CD4-positive, alpha-beta T cell treated with Interleukin-15 for 4 hours (primary cell): ENCODE results near the gene MRFAP1L1.
"Not testable (repeated sequence)": the region's sequence is repeated elsewhere in the genome, so short reads cannot be mapped to it uniquely, and the experiment has no call there.

ENCODE experiments used
- DNase-seq: peaks from one replicate; pipeline ENCODE4 v3.0.0-alpha.2; 2020; ENCODE audit warnings: low spot score

The MRFAP1L1 gene

DNA sequence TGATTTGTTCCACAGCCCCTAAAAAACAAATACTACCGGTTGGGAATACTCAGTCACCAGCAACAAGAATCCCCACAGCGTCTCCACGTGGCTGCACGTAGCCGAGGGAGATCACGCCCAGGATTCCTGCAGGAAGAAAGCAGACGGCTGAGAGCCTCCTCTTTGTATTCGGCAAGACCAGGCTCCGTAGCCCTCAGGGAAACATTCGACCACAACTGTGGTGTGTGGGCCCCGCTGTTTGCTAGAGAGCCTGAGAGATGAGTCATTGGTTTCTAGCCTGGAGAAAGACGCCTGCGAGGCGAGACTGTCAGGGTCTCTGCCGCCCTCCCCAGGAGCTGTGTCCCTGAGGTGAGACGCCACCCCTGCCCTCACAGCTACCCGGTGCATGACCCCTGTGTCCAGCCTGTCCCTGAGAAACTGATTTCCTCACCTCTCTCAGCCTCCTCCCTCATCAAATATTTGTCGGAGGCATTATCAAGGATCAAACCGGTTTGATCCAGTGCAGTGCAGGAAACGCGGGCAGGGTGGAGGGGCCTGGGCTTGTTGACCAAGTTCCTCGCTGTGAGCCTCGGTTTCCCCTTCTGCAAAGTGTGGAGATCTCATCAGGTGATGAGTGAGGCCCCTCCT lies 20.7 kb downstream of the MRFAP1L1 start:
- peak; percentile 78 for DNase-seq

DNA sequence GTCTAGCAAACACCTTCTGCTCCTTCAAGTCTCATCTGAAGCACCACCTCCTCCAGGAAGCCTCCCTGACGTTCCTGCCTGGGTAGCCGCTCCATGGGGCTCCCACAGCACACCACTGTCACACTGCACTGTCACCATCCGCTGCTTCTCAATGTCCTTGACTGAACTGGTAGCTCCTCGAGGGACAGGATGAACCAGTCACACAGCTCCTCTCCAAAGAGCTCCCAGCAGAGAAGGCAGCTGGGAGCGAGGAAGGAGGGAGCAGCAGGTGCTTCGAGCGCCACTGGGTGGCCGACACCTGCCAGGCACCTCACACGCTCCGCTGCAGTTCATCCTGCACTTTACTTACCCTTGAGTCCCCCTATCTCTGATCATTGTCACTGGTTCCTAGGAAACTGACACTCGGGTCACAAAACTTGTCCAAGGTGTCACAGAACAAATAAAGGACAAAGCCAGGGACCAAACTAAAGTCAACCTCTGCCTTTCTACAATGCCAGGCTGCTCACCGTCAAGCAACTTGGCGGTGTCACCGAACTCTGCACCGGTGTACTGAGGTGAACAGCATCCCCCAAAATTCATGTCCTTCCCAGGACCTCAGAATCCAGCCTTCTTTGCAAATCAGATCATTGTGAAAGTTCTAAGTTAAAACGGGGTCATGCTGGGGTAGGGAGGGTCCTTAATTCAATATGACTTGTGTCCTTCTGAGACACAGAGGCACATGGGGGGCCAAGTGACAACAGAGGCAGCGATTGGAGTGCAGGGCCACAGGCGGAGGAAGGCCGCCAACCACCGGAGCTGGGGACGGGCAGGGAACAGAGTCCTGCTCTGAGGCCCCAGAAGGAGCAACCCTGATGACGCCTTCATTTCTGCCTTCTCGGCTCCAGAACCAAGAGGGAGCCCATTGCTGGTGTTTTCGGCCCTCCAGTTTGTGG lies 21.5 kb downstream of the MRFAP1L1 start:
- DNase-seq: no peak

DNA sequence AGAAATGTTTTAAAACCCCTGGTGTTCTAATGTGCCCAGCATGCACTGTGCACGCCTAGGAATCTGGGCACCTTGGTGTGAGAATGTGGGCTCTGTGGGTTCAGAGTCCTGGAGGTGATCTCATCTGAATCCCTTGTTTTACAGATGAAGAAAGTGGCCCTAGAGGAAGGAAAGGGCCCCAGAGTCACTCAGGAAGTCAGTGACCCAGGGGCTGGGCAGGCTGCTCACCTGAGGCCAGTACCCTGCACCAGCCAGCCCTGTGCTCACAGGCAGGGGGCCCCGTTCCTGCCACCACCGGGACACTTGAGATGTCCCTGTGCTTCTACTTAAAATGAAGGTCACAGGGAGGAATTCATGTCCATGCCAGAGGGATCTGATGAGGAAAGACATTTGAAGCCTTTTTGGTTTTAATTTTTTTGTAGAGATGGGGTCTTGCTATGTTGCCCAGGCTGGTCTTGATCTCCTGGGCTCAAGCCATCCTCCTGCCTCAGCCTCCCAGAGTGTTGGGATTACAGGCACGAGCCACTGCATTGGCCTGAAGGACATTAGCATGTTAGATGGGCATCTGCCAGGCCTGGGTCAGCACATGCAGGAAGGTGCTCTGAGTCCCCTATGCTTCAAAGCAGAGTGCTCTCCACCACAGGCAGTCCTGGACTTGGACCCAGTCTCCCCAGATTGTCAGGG lies 23.4 kb downstream of the MRFAP1L1 start:
- DNase-seq: no peak

DNA sequence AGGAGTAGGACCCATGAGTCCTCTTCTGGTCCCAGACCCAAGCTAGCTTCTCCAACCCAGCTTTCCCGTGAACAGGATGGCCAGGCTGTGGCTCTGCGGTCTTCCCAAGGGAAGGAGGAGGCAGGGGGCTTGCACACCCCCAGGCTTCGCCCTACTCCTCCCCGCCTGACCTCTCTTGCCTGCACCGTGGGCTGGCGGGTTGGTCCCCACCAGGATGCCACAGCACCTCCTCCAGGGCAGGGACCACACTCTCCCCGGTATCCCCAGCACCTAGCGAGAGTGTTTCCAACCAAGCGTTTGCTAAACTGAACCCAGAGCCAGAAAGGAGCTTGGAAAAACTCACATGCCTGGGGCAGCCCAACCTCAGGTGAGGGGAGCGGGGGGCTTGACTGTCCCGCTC lies 25.0 kb downstream of the MRFAP1L1 start:
- DNase-seq: no peak

DNA sequence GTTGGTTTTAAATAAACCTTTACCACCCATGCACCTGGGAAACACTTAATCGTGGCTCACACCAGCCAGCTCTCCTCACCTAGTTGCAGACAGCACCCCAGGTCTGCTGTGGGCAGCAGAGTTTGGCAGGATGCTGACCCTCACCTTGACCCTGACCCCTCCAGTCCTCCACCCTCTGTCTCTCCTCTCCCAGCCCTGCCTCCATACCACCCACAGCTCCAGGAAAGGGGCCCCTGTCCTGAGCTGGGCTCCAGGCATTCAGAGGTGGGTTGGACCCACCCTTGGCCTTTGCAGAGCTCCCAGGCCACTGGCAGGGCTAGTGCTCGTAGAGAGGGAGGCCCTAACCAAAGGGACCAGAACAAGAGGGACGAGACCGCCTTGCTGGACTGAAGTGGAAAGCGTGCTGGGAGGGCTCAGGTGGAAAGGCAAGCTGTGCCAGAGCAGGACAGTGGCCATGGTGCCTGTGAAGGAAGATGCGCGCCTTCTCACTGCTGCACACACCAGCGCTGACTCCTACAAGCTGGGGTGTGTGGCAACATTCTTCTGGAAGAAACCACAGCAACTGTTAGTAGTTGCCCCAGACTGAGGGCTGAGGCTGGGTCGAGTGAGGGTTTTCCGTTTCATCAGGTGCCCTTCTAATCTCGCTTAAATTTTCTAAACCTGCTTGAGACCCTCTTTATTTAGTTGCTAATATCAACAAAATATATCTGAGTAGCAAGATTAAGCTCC lies 26.6 kb downstream of the MRFAP1L1 start:
- DNase-seq: no peak

DNA sequence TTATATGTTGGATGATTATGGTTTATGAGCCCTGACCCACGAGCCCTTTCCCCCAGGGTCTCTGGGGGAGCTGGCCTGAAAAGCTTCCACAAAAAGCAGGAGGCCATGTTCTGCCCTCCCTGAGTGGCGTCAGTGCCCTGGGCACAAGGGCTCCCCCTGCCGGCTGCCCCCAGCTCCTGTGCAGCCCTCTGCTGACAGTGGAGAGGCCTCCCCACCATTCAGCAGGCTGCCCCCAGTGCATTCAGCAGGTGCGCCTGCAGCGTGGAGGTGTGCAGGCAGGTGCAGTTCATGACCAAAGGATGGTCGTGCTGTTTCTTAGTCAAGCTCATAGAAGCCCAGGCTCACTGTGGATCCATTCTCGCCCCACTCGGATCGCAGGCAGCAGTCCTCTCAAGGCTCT lies 28.5 kb downstream of the MRFAP1L1 start:
- no peak for DNase-seq

DNA sequence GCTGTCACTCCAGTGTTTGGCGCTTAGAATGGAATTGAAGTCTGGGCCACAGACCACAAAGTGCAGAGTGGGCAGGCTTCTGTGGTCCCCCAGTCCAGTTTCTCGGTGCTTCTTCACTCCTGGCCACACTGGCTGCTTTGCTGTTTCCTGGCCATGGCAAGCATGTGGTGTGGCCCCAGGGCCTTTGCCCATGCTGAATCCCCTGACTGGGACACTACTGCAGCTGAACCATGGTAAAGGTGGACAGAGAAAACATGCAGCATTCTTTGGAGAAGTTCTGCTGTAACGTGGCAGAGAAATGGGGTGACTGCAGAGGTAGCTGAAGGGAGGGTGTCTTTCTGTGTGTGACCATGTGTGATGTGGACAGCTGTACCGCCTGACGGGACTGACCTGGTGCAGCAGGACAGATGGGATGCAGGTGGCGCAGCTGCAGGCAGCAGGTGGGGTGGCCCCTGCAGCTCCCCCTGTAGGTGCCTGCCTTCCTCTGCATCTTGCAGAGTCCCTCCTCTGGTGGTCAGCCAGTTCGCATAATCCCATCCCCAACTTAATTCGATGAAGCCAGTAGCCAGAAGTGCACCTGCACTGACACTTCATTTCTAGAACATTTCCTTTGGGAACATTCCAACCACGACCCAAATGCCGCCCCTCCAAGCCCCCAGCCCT lies 29.2 kb downstream of the MRFAP1L1 start:
- DNase-seq: no peak

DNA sequence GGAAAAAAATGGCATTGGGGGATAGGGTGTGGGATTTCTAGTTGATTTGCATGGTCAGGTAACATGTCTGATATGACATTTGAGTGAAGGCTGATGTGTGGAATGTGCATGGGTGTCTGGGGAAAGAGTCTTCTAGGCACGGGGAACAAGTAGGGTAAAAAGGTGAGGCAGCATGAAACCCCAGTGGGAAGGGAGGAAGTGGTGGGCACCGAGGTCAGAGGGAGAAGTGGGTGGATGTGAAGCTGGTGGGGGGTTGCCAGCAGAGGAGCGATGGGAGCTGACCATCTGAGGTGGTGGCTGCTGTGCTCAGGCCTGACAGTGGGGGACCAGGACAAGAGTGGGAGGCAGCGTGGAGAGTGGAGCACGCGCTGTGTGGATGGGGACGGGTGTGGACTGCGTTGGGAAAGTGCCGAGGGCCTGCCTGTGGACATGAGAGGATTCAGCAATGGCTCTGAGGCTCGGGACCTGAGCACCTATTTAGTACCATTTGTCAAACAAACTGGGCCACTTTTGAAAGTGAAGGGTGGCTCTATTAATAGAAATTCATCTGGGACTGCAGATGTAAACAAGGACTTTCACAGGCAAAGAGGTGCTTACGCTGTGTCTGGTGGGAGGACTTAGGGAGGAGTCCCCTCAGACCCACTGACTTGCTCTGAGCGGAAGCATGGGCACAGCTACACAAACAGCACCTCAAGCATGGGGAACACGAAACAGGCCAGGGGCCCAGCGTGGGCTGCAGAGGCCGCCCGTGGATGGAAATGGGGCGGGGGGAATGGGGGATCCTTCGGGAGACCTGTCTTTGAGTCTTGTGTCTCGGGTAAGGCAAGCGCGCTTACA lies 32.7 kb downstream of the MRFAP1L1 start:
- DNase-seq: no peak

DNA sequence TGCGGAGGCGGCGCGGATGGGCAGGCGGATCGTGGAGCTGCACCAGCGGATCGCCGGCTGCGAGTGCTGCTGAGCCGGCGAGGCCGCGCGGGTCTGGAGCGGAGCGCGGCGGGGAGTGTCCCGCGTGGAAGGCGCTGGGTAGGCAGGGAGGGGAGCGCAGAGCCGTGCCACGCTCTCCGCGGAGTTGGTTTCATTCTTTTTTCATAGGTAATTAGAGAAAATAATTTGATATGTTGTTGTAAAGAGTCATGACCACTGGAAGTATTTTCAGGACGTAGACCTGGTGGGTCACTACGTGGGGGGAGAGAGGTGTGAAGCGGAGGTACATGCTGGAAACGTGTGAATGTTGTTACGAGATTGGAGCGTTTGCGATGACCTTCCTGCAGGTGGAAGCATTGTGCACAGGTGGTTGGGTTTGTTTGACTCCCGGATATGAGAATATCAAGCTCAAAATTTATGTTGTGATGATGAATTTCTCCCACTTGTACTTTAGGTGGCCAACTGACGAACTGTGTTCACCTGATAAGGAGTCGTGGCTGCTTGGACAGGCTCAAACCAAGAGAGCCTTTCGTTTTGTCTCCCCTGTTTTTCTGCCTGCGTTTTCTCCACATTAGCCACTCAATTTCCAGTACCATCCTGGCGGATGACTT lies 35.0 kb downstream of the MRFAP1L1 start:
- DNase-seq: peak; percentile 81

DNA sequence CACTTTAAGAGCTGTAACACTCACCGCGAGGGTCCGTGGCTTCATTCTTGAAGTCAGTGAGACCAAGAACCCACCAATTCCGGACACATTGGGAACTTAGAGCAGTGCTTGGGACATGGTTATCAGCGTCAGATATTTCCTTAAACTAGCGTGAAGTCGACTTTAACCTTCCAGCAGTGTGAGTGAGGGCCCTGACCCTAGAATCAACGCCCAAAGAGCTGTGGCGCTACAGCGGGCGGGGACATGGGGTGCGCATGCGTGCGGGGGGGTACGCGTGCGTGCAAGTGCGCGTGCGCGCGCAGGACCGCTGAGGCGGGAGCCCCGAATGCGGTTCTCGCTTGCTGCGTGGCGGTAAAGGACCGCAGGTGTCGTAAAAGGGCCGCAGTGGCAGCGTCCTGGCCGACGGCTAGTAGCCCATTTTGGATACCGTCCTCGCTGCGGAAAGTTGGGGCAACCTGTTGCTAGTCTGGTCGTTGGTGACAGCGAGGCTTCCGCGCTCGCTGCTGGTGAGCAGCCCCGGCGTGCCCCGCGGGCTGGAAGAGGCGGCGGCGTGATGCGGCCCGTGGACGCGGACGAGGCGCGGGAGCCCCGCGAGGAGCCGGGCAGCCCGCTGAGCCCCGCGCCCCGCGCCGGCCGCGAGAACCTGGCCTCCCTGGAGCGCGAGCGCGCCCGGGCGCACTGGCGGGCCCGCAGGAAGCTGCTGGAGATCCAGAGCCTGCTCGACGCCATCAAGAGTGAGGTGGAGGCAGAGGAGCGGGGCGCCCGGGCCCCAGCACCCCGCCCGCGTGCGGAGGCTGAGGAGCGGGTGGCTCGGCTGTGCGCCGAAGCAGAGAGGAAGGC lies 35.8 kb downstream of the MRFAP1L1 start:
- DNase-seq: peak; percentile 93

DNA sequence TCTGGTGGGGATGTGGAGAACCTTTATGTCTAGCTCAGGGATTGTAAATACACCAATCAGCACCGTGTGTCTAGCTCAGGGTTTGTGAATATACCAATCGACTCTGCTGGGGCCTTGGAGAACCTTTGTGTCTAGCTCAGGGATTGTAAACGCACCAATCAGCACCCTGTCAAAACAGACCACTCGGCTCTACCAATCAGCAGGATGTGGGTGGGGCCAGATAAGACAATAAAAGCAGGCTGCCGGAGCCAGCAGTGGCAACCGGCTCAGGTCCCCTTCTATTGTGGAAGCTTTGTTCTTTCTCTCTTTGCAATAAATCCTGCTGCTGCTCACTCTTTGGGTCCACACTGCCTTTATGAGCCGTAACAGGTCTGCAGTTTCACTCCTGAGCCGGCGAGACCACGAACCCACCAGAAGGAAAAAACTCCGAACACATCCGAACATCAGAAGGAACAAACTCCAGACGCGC lies 36.4 kb downstream of the MRFAP1L1 start:
- DNase-seq: peak; percentile 49

DNA sequence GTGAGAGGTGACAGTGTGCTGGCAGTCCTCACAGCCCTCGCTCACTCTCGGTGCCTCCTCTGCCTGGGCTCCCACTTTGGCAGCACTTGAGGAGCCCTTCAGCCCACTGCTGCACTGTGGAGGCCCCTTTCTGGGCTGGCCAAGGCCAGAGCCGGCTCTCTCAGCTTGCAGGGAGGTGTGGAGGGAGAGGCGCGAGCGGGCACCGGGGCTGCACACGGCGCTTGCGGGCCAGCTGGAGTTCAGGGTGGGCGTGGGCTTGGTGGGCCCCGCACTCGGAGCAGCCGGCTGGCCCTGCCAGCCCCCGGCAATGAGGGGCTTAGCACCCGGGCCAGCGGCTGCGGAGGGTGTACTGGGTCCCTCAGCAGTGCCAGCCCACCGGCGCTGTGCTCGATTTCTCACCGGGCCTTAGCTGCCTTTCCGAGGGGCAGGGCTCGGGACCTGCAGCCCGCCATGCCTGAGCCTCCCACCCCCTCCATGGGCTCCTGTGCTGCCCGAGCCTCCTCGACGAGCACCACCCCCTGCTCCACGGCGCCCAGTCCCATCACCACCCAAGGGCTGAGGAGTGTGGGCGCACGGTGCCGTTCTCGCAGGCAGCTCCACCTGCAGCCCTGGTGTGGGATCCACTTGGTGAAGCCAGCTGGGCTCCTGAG lies 37.0 kb downstream of the MRFAP1L1 start:
- not testable (repeated sequence) for DNase-seq

DNA sequence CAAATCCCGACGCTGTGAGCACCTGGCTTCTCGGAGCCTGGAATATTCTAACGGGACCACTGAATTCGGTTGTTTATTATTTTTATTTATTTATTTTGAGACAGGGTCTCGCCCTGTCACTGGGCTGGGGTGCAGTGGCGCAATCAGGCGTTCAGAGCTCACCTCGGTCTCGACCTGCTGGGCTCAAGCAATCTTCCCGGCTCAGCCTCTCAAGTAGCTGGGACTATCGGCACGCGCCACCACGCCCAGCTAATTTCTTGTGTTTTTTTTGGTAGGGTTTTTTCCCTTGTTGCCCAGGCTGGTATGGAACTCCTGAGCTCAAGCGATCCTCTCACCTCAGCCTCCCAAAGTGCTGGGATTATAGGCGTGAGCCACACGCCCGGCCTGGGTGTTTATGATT lies 37.5 kb downstream of the MRFAP1L1 start:
- no peak for DNase-seq

DNA sequence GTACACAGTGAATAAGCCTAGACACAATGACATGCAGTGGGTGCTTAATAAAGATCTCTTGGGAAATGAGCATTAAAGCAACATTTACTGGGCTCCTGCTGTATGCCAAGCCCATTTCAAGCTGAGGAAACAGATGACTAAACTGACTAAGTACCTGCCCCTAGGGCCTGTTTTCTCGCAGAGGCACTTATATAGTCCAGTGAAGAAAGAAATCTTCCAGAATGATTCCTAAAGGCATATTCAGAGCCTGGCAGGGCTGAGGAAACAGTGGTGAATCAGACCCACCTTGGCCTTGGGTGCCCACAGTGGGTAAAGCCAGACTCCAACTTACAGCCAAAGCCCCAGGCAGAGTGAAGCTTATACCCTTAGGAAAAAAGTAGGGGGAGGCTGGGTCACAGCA lies 38.0 kb downstream of the MRFAP1L1 start:
- DNase-seq: no peak

DNA sequence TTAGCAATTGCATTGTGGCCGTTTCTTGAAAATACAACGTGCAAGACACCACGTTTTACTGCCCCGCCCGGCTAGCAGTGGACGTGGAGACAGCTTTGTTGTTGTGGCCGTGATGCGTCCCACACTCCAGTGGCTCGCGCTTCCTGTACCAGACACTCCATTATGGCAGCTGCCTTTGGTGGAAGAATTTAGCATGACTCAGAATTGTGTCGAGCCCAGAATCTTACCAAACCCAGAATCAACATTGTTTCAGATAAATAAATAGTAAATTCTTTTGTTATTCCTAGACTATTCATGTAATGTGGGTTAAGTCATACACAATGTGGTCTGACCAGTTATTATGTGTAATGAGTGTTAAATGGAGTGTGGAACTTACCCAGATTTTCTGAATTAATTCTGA lies 41.3 kb downstream of the MRFAP1L1 start:
- DNase-seq: no peak

DNA sequence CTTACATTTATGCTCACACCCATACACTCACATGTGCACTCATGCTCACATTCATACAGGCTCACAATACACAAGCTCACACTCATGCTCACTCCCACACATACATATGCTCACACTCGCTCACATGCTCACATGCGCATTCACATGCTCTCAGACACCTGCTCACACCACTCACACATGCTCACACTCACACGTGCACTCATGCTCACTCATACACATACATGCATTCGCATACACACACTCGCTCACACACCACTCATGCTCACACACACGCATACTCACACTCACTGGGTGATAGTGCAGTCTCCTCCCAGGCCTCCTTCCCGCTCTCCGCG lies 44.4 kb downstream of the MRFAP1L1 start:
- no peak for DNase-seq

DNA sequence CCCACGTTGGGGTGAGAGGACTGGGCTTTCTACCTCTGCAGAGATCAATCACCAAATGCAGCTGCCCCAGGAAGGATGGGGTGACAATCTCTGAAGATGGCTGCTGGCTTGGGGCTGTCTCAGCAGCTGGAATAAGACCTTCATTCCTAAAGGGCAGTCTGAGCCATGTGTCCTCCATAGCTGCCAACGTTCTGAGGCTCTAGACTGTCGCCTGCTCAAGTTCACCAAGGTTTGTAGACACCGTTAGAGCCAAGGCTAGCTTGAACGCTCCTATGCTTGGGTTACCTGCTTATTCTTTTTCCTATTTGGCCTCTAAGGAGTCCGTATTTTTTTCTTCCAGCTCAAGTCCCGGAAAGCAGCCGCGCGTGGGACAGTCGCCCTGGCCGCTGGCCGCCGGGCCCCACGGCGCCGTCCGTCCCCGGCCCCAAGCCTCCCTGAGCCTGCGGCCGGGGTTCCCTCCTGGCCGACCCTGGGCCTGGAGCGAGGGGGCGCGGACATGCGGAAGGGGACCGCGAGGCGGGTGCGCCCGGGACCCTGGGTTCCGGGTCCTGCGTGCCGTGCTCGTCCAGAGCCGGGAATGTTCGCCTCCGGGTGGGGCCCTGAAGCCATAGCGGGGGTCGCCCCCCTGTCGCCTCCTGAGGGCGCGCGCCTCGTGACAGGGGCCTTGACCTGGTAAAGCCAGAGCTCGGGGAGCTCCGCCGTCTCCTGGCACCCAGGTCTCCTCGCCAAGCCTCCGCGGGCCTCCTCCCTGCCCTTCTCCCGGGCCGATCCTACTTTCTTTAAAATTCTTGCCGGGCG lies 45.9 kb downstream of the MRFAP1L1 start:
- no peak for DNase-seq

DNA sequence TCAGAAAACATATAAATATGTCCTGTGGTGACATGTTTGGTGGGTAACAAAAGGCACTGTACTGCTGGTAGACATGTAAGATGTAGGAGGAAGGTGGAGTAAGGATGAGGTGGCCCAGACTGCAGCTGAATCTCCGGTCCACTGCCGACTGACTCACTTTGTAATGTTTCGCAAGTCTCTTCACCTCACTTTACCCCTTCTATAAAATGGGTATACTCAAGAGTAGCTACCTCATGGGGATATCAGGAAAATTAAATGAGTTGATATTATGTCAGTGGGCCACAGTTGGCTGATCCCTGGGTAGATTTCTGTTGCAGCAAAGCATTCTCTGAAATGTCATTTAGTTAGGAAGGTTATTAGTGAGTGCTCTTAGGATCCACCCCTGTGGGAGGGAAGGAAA lies 47.1 kb downstream of the MRFAP1L1 start:
- no peak for DNase-seq
